ENCODE measurements around the gene EHD3. TPM values are rescaled to one million over a fixed set of nuclear protein-coding genes. Genes with fewer than 3 reads are reported as not detected.

EHD3 gene
- total RNA-seq, 1 donor from 2014 or later, result 10.7 TPM

DNA sequence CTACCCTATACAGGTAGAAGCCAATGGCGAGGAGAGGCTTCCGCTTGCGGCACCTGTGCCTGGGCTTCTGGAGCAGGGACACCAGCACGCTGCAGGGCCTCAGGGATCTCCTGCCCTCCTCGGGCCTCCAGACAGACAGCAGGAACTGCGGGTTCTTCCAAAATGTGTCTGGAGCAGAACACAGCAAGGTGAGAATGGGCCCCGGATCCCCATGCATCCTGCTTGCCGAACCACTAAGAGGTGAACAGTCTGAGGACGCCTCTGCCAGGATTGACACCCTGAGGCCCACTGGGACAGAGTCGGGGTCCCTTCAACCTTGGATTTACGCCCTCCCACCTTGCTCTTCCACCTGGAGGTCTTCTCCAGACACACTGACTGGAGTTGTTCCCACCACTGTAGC, 42.0 kb upstream of the EHD3 start:
- Mint-ChIP-seq H3K36me3 (ENCODE audit: low read depth) (no peaks in the 10 kb centered on the region), H3K9me3 (no peaks in the 10 kb centered on the region), H3K27ac (ENCODE audit: unreplicated experiment) (no peak overlapping the region), H3K4me1 (no peaks in the 10 kb centered on the region), H3K4me3 (no peak overlapping the region), H3K27me3 (ENCODE audit: low read depth) (peaks cover 10% of the 10 kb centered on the region)
- DNase-seq (ENCODE audit: low read depth, low spot score), result no peak
- TF ChIP-seq CTCF (conservative IDR thresholded peaks at IDR 0.05), result no peak

DNA sequence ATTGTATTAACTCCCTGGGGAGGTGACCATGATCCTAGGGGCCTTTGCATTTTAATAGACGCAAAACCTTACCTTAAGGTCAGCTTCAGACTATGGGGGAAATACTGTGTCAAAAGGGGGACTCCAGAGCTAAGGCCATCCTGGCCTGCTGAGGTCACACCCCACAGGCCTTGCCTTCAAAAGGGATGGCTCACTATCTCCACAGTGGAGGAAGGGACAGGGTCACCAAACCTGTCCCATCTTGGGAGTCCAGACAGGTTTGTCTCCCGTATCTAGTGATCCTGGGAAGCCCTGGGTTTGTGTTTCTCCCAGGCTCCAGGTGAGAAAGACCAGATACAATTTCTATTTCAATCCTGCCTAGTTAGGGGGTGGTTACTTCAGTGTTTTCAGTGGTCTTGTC, 41.6 kb upstream of the EHD3 start:
- TF ChIP-seq CTCF (conservative IDR thresholded peaks at IDR 0.05), result no peak
- Mint-ChIP-seq H3K9me3 (no peaks in the 10 kb centered on the region), H3K4me1 (no peaks in the 10 kb centered on the region), H3K36me3 (ENCODE audit: low read depth) (no peaks in the 10 kb centered on the region), H3K27me3 (ENCODE audit: low read depth) (peaks cover 5% of the 10 kb centered on the region), H3K4me3 (no peak overlapping the region), H3K27ac (ENCODE audit: unreplicated experiment) (no peak overlapping the region)
- DNase-seq (ENCODE audit: low read depth, low spot score), result no peak

- no peak for TF ChIP-seq CTCF (conservative IDR thresholded peaks at IDR 0.05)
- no peaks in the 10 kb centered on the region for H3K4me1 Mint-ChIP-seq
- DNase-seq (ENCODE audit: low read depth, low spot score), result no peak
- peaks cover 2% of the 10 kb centered on the region for H3K27me3 Mint-ChIP-seq (ENCODE audit: low read depth)
- H3K9me3 Mint-ChIP-seq, result no peaks in the 10 kb centered on the region
- H3K4me3 Mint-ChIP-seq, result no peak overlapping the region
- H3K27ac Mint-ChIP-seq (ENCODE audit: unreplicated experiment), result no peak overlapping the region
- H3K36me3 Mint-ChIP-seq (ENCODE audit: low read depth), result no peaks in the 10 kb centered on the region
Observed at GRCh38 chr2:31192851-31193392, 41.0 kb upstream of the EHD3 start.

DNA sequence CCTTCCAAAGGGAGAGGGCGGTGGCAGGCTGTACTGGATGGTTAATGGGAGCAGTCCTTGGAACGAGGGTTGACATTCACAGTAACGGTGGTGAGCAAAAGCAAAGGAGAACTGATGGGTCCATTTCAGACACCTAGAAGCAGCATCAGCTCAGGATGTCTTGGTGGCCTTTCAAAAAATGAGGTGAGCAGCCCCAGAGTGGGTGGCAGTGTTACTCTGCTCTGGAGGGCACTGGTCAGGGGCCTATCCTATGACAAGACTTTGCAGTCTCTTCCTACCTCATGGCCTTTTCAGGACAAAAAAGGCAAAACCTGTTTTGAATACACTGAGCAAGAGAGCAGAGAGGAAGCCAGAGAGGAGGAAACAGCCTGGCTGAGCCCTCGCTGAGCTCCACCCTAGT, 40.1 kb upstream of the EHD3 start:
- TF ChIP-seq CTCF (conservative IDR thresholded peaks at IDR 0.05), result no peak
- Mint-ChIP-seq H3K36me3 (ENCODE audit: low read depth) (no peaks in the 10 kb centered on the region), H3K27ac (ENCODE audit: unreplicated experiment) (no peak overlapping the region)

GRCh38 chr2:31196622-31197021, 37.3 kb upstream of the EHD3 start:
- no peak overlapping the region for H3K27ac Mint-ChIP-seq (ENCODE audit: unreplicated experiment)
- no peaks in the 10 kb centered on the region for H3K27me3 Mint-ChIP-seq (ENCODE audit: low read depth)
- TF ChIP-seq CTCF (conservative IDR thresholded peaks at IDR 0.05), result no peak
- no peak for DNase-seq (ENCODE audit: low read depth, low spot score)
- H3K36me3 Mint-ChIP-seq (ENCODE audit: low read depth), result no peaks in the 10 kb centered on the region
- no peaks in the 10 kb centered on the region for H3K4me1 Mint-ChIP-seq
- no peaks in the 10 kb centered on the region for H3K9me3 Mint-ChIP-seq
- no peak overlapping the region for H3K4me3 Mint-ChIP-seq

More for the DNA sequence above, 40.1 kb upstream of the EHD3 start:
- no peak overlapping the region for H3K4me3 Mint-ChIP-seq
- no peaks in the 10 kb centered on the region for H3K27me3 Mint-ChIP-seq (ENCODE audit: low read depth)
- no peaks in the 10 kb centered on the region for H3K4me1 Mint-ChIP-seq
- H3K9me3 Mint-ChIP-seq, result no peaks in the 10 kb centered on the region
- DNase-seq (ENCODE audit: low read depth, low spot score), result no peak

- Mint-ChIP-seq H3K4me1 (no peaks in the 10 kb centered on the region), H3K4me3 (no peak overlapping the region), H3K36me3 (ENCODE audit: low read depth) (no peaks in the 10 kb centered on the region), H3K27me3 (ENCODE audit: low read depth) (no peaks in the 10 kb centered on the region), H3K9me3 (no peaks in the 10 kb centered on the region), H3K27ac (ENCODE audit: unreplicated experiment) (no peak overlapping the region)
- no peak for TF ChIP-seq CTCF (conservative IDR thresholded peaks at IDR 0.05)
- DNase-seq (ENCODE audit: low read depth, low spot score), result no peak
Observed at GRCh38 chr2:31197166-31197565, 36.8 kb upstream of the EHD3 start.

All from neural crest cell (in vitro differentiated cells).